ENCODE measurements around the gene CBX5. TPM values are rescaled to one million over a fixed set of nuclear protein-coding genes. Genes with fewer than 3 reads are reported as not detected.

The CBX5 gene
- total RNA-seq, 2 donors from 2014 or later: 49.9 to 52.8 TPM

DNA sequence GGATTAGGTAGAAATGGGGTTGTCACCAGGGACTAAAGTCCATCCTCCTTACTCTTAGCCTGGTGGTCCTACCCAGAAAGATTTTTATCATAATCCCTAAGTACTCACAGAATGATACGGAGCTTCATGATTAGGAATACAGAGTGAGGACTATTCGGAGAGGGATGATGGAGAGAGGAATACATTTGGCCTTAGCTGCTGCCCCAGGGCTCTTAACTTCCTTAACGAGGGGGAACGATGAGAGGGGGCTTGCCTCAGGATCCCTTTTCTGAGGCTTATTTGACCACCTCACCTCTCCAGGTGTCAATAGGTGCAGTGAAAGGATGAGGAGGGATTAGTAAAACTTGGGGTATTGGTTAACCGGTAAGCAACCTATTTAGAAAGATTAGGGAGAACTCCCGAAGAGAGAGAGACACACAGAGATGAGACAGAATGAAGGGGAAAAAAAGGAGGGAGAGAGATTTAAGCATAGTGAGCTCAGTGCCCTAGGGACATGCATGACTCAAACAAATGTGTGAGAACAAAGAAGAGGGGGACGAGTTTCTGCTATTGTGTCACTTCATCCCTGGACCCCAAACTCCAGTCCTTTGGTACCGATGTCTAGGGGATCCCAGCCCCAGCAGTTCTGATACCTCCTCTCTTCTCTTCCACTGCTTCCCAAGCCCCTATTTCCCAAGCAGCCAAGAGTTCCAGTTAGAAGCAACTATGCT, 19.7 kb upstream of the CBX5 start:
- 74% methylated on average over 8 of the region's 8 CpGs for WGBS
- H3K9me3 ChIP-seq: no peaks in the 10 kb centered on the region
- no peaks in the 10 kb centered on the region for H3K27me3 ChIP-seq (replicated peaks; ENCODE audit: insufficient read depth)
- no peak for DNase-seq (ENCODE audit: low spot score)
- intact Hi-C loops (cut with DNase I): no loop called here
- no peaks in the 10 kb centered on the region for H3K4me1 ChIP-seq (replicated peaks)
- H3K4me3 ChIP-seq: no peak overlapping the region
- no peak for TF ChIP-seq CTCF (IDR thresholded peaks at IDR 0.05)
- no peak for TF ChIP-seq POLR2A (IDR thresholded peaks at IDR 0.05)
- no peak for TF ChIP-seq POLR2AphosphoS5 (IDR thresholded peaks at IDR 0.05)
- H3K27ac ChIP-seq: no peak overlapping the region
- H3K36me3 ChIP-seq: no peaks in the 10 kb centered on the region

- intact Hi-C loops (cut with DNase I): no loop called here
- no peak for TF ChIP-seq POLR2AphosphoS5 (IDR thresholded peaks at IDR 0.05)
- TF ChIP-seq POLR2A (IDR thresholded peaks at IDR 0.05): no peak
- TF ChIP-seq CTCF (IDR thresholded peaks at IDR 0.05): no peak
- H3K9me3 ChIP-seq: no peaks in the 10 kb centered on the region
- 94% methylated on average over 5 of the region's 5 CpGs for WGBS
- no peaks in the 10 kb centered on the region for H3K27me3 ChIP-seq (replicated peaks; ENCODE audit: insufficient read depth)
- no peak for DNase-seq (ENCODE audit: low spot score)
- H3K36me3 ChIP-seq: no peaks in the 10 kb centered on the region
- H3K4me3 ChIP-seq: no peak overlapping the region
- no peaks in the 10 kb centered on the region for H3K4me1 ChIP-seq (replicated peaks)
- H3K27ac ChIP-seq: no peak overlapping the region
These were observed 19.0 kb upstream of the CBX5 start for GRCh38 chr12:54298904-54299303.

DNA sequence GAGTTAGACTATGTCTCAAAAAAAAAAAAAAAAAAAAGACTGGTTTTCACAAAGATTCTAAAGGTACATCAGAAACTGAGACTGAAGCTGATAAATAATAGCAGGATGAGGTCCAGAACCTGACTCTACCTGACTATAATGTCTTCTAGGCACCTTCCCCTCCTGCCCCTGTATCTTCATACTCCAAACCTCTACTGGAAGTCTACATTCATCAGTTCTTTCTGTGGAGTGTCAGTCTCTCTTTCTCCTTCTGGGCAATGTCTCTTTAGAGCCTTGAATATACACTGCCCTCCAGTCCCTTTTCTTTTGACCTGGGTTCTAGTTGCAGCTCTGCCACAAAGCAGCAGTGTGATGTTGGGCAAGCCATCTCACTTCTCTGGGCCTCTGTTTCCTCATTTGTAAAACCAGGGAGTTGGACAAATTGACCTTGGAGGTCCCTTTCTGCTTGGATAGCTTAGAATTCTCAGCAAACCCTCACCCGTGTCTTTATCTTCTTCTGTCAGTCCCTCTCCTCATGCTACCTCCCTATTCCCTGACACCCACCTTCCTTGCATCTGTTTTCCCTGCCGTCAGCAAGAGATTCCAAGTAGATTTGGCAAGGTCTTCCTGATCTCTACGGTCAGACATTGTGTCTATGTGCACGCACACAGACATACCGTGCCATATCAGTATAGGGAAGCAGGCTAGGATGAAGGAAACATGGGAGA, 16.6 kb upstream of the CBX5 start:
- Histone ChIP-seq H3K27ac (no peak overlapping the region), H3K4me3 (no peak overlapping the region), H3K4me1 (replicated peaks) (no peaks in the 10 kb centered on the region), H3K27me3 (replicated peaks; ENCODE audit: insufficient read depth) (no peaks in the 10 kb centered on the region), H3K9me3 (no peaks in the 10 kb centered on the region), H3K36me3 (no peaks in the 10 kb centered on the region)
- TF ChIP-seq POLR2AphosphoS5 (IDR thresholded peaks at IDR 0.05) (no peak), POLR2A (IDR thresholded peaks at IDR 0.05) (no peak), CTCF (IDR thresholded peaks at IDR 0.05) (no peak)
- intact Hi-C loops (cut with DNase I): no loop called here
- no peak for DNase-seq (ENCODE audit: low spot score)
- 79% methylated on average over 5 of the region's 5 CpGs for WGBS

- 78% methylated on average over 9 of the region's 9 CpGs for WGBS
- Histone ChIP-seq H3K27ac (no peak overlapping the region), H3K36me3 (no peaks in the 10 kb centered on the region), H3K4me1 (replicated peaks) (no peaks in the 10 kb centered on the region), H3K27me3 (replicated peaks; ENCODE audit: insufficient read depth) (no peaks in the 10 kb centered on the region), H3K4me3 (no peak overlapping the region), H3K9me3 (no peaks in the 10 kb centered on the region)
- TF ChIP-seq POLR2AphosphoS5 (IDR thresholded peaks at IDR 0.05) (no peak), POLR2A (IDR thresholded peaks at IDR 0.05) (no peak), CTCF (IDR thresholded peaks at IDR 0.05) (no peak)
- no peak for DNase-seq (ENCODE audit: low spot score)
- intact Hi-C loops (cut with DNase I): no loop called here
These were observed 15.1 kb upstream of the CBX5 start for GRCh38 chr12:54294953-54295566.

All from prostate gland (tissue), 2 donors.